WTC11 (cell line): ENCODE results near the gene MICAL2. TPM values are rescaled to one million over a fixed set of nuclear protein-coding genes. Genes with fewer than 3 reads are reported as not detected.

Source experiments
- ATAC-seq: fragments of 200-7000 bp; cut with Tn5 transposase; 2 replicates; pipeline ENCODE4 v1.10.0; 2021; ENCODE audit warnings: mild to moderate bottlenecking, moderate library complexity
- CTCF ChIA-PET: fragments of 300-600 bp; sonication (Branson Sonifier 250); formaldehyde crosslinking; loops from one replicate; lab custom pipeline; 2021; ENCODE audit warnings: antibody characterized with exemption; lab: Charles Lee
- POLR2A ChIA-PET: fragments of 350-600 bp; sonication (Branson Sonifier 250); formaldehyde crosslinking; loops from one replicate; lab custom pipeline; 2021; ENCODE audit warnings: antibody characterized with exemption; lab: Charles Lee
- DNase-seq: peaks from one replicate; pipeline ENCODE4 v3.0.0; 2021; ENCODE audit warnings: low spot score
- H3K27ac Mint-ChIP-seq: 2 replicates; pipeline ENCODE4 v1.8.0; 2021; ENCODE audit warnings: mixed read lengths
- H3K27me3 Mint-ChIP-seq: 2 replicates; pipeline ENCODE4 v1.8.0; 2021; ENCODE audit warnings: low read depth, mild to moderate bottlenecking, moderate library complexity, mixed read lengths
- H3K36me3 Mint-ChIP-seq: 2 replicates; pipeline ENCODE4 v1.8.0; 2021; ENCODE audit warnings: mixed read lengths
- H3K4me1 Mint-ChIP-seq: 2 replicates; pipeline ENCODE4 v1.8.0; 2022; ENCODE audit warnings: mixed read lengths
- H3K4me3 Mint-ChIP-seq: 2 replicates; pipeline ENCODE4 v1.8.0; 2021; ENCODE audit warnings: mild to moderate bottlenecking, moderate library complexity, mixed read lengths
- H3K9me3 Mint-ChIP-seq: 2 replicates; pipeline ENCODE4 v1.8.0; 2021; ENCODE audit warnings: mixed read lengths
- ETV6 ChIP-seq: sonication (generic); formaldehyde crosslinking; IDR thresholded peaks from 2 replicates; pipeline ENCODE4 v1.8.1; 2022; ENCODE audit warnings: mild to moderate bottlenecking, missing genetic modification reagents
- GABPB1 ChIP-seq: sonication (generic); formaldehyde crosslinking; IDR thresholded peaks from 2 replicates; pipeline ENCODE4 v1.8.1; 2023; ENCODE audit warnings: mild to moderate bottlenecking, missing genetic modification reagents
- GRHL2 ChIP-seq: fragments of 250-450 bp; sonication (Bioruptor Pico); IDR thresholded peaks from 2 replicates; pipeline ENCODE4 v1.8.0; 2022; ENCODE audit warnings: mild to moderate bottlenecking, moderate library complexity; ENCODE audit not compliant: insufficient replicate concordance, severe bottlenecking
- GTF2I ChIP-seq: fragments of 250-450 bp; sonication (Bioruptor Pico); conservative IDR thresholded peaks from 2 replicates; pipeline ENCODE4 v1.4.0; 2021; ENCODE audit warnings: mild to moderate bottlenecking
- IRF2 ChIP-seq: sonication (generic); formaldehyde crosslinking; IDR thresholded peaks from 2 replicates; pipeline ENCODE4 v1.8.0; 2022; ENCODE audit warnings: low read depth, missing genetic modification reagents, borderline replicate concordance
- MXD4 ChIP-seq: fragments of 250-450 bp; sonication (Bioruptor Pico); IDR thresholded peaks from 2 replicates; pipeline ENCODE4 v1.8.0; 2021; ENCODE audit warnings: mild to moderate bottlenecking, moderate library complexity, borderline replicate concordance
- NR2C2 ChIP-seq: sonication (generic); formaldehyde crosslinking; IDR thresholded peaks from 2 replicates; pipeline ENCODE4 v1.8.0; 2022; ENCODE audit warnings: mild to moderate bottlenecking, missing genetic modification reagents
- PRRX2 ChIP-seq: fragments of 250-450 bp; sonication (Bioruptor Pico); IDR thresholded peaks from 2 replicates; pipeline ENCODE4 v1.8.0; 2021; ENCODE audit warnings: mild to moderate bottlenecking
- RELA ChIP-seq: sonication (generic); formaldehyde crosslinking; IDR thresholded peaks from 2 replicates; pipeline ENCODE4 v1.8.1; 2022; ENCODE audit warnings: missing genetic modification reagents, mild to moderate bottlenecking, borderline replicate concordance
- SMAD4 ChIP-seq: sonication (generic); formaldehyde crosslinking; IDR thresholded peaks from 2 replicates; pipeline ENCODE4 v1.8.0; 2022; ENCODE audit warnings: mild to moderate bottlenecking, missing genetic modification reagents
- TCF7 ChIP-seq: sonication (generic); formaldehyde crosslinking; IDR thresholded peaks from 2 replicates; pipeline ENCODE4 v1.8.0; 2022; ENCODE audit warnings: mild to moderate bottlenecking, low read depth, missing genetic modification reagents, moderate library complexity
- TP53 ChIP-seq: sonication (generic); formaldehyde crosslinking; IDR thresholded peaks from 2 replicates; pipeline ENCODE4 v1.8.1; 2023; ENCODE audit warnings: mild to moderate bottlenecking, missing genetic modification reagents
- ZBTB21 ChIP-seq: sonication (generic); formaldehyde crosslinking; IDR thresholded peaks from 2 replicates; pipeline ENCODE4 v1.8.1; 2023; ENCODE audit warnings: mild to moderate bottlenecking, missing genetic modification reagents, borderline replicate concordance
- ZBTB43 ChIP-seq: sonication (generic); formaldehyde crosslinking; IDR thresholded peaks from 2 replicates; pipeline ENCODE4 v1.8.1; 2023; ENCODE audit warnings: mild to moderate bottlenecking, missing genetic modification reagents
- ZNF138 ChIP-seq: sonication (generic); formaldehyde crosslinking; conservative IDR thresholded peaks from 2 replicates; pipeline ENCODE4 v1.8.1; 2022; ENCODE audit warnings: mild to moderate bottlenecking, moderate library complexity, missing genetic modification reagents
- ZNF219 ChIP-seq: sonication (generic); formaldehyde crosslinking; IDR thresholded peaks from 2 replicates; pipeline ENCODE4 v1.8.0; 2023; ENCODE audit warnings: missing genetic modification reagents, mild to moderate bottlenecking, borderline replicate concordance
- ZNF263 ChIP-seq: sonication (generic); formaldehyde crosslinking; IDR thresholded peaks from 2 replicates; pipeline ENCODE4 v1.8.1; 2022; ENCODE audit warnings: low read depth, mild to moderate bottlenecking, moderate library complexity, missing genetic modification reagents
- ZNF281 ChIP-seq: sonication (generic); formaldehyde crosslinking; IDR thresholded peaks from 2 replicates; pipeline ENCODE4 v1.8.0; 2023; ENCODE audit warnings: mild to moderate bottlenecking, missing genetic modification reagents
- total RNA-seq: library from RNA; stranded (reverse); gene quantifications from 3 replicates; pipeline ENCODE4 v1.2.3, GENCODE V29; 2021
- TF ChIP-seq, protein P1 (sequence below): sonication (generic); formaldehyde crosslinking; IDR thresholded peaks from 2 replicates; pipeline ENCODE4 v1.8.0; 2023; ENCODE audit warnings: missing genetic modification reagents, mild to moderate bottlenecking, borderline replicate concordance
- TF ChIP-seq, protein P2 (sequence below): sonication (generic); formaldehyde crosslinking; IDR thresholded peaks from 2 replicates; pipeline ENCODE4 v1.8.1; 2022; ENCODE audit warnings: low read depth, mild to moderate bottlenecking, moderate library complexity, missing genetic modification reagents, borderline replicate concordance
- TF ChIP-seq, protein P3 (sequence below): fragments of 250-450 bp; sonication (Bioruptor Pico); IDR thresholded peaks from 2 replicates; pipeline ENCODE4 v1.9.0; 2021; ENCODE audit warnings: mild to moderate bottlenecking
- TF ChIP-seq, protein P4 (sequence below): sonication (generic); formaldehyde crosslinking; IDR thresholded peaks from 2 replicates; pipeline ENCODE4 v1.8.0; 2022; ENCODE audit warnings: mild to moderate bottlenecking, missing genetic modification reagents
- TF ChIP-seq, protein P5 (sequence below): sonication (generic); formaldehyde crosslinking; IDR thresholded peaks from 2 replicates; pipeline ENCODE4 v1.8.1; 2022; ENCODE audit warnings: mild to moderate bottlenecking, missing genetic modification reagents, moderate library complexity, borderline replicate concordance

MICAL2 gene
- total RNA-seq, 1 experiment from 2014 or later = 3.1 TPM

- TF ChIP-seq, protein P1, sequence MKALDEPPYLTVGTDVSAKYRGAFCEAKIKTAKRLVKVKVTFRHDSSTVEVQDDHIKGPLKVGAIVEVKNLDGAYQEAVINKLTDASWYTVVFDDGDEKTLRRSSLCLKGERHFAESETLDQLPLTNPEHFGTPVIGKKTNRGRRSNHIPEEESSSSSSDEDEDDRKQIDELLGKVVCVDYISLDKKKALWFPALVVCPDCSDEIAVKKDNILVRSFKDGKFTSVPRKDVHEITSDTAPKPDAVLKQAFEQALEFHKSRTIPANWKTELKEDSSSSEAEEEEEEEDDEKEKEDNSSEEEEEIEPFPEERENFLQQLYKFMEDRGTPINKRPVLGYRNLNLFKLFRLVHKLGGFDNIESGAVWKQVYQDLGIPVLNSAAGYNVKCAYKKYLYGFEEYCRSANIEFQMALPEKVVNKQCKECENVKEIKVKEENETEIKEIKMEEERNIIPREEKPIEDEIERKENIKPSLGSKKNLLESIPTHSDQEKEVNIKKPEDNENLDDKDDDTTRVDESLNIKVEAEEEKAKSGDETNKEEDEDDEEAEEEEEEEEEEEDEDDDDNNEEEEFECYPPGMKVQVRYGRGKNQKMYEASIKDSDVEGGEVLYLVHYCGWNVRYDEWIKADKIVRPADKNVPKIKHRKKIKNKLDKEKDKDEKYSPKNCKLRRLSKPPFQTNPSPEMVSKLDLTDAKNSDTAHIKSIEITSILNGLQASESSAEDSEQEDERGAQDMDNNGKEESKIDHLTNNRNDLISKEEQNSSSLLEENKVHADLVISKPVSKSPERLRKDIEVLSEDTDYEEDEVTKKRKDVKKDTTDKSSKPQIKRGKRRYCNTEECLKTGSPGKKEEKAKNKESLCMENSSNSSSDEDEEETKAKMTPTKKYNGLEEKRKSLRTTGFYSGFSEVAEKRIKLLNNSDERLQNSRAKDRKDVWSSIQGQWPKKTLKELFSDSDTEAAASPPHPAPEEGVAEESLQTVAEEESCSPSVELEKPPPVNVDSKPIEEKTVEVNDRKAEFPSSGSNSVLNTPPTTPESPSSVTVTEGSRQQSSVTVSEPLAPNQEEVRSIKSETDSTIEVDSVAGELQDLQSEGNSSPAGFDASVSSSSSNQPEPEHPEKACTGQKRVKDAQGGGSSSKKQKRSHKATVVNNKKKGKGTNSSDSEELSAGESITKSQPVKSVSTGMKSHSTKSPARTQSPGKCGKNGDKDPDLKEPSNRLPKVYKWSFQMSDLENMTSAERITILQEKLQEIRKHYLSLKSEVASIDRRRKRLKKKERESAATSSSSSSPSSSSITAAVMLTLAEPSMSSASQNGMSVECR = no peak
- TF ChIP-seq ZBTB21 (no peak), TP53 (no peak), ZNF138 (CRISPR knock-in tag) (no peak), IRF2 (CRISPR knock-in tag) (no peak), NR2C2 (CRISPR knock-in tag) (no peak), TCF7 (CRISPR knock-in tag) (no peak), ZNF219 (no peak), ZBTB43 (CRISPR knock-in tag) (no peak), GABPB1 (CRISPR knock-in tag) (no peak), ZNF263 (CRISPR knock-in tag) (no peak), ETV6 (CRISPR knock-in tag) (no peak), GRHL2 (no peak)
- TF ChIP-seq, protein P2, sequence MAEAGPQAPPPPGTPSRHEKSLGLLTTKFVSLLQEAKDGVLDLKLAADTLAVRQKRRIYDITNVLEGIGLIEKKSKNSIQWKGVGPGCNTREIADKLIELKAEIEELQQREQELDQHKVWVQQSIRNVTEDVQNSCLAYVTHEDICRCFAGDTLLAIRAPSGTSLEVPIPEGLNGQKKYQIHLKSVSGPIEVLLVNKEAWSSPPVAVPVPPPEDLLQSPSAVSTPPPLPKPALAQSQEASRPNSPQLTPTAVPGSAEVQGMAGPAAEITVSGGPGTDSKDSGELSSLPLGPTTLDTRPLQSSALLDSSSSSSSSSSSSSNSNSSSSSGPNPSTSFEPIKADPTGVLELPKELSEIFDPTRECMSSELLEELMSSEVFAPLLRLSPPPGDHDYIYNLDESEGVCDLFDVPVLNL (CRISPR knock-in tag) = no peak
- TF ChIP-seq, all 79 proteins: peak for 0
Observed at GRCh38 chr11:12125609-12126149, 15.3 kb downstream of the MICAL2 start (continued).

DNA sequence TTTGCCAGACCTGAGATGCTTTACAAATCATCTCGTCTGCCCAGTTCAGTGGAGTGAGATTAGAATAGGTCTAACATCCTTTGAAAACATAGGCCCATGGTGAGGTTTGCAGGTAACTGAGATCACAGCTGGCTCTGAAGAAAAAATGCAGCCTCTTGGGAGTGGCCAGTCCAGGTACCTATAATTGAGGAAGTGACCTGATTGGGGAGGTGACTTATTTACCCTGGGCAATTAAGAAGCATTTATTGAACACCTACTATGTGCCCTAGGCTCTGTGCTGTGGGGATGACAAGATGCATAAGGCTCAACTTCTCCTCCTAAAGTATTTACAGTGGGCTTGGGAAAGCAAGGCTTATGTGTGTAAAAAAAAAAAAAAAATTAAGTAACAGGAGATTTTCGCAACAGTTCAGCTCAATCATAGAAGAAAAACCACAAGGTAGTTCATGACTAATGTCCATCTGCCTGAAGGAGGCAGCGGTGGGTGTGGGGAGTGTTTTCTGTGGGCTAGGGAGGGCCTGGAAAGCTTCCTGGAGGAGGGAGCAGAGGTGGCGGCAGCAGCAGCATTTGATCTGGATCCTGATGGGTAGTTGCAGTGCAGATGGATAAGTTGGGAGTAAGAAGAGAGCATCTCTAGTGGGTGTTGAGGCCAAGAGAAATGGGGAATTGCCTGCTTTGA lies 16.1 kb downstream of the MICAL2 start:
- no peaks in the 10 kb centered on the region for H3K9me3 Mint-ChIP-seq
- POLR2A ChIA-PET = interaction anchor here (0.6 to 0.7 kb wide), 2 partner anchors 25 to 156 kb away, joined by 3 to 4 read pairs; no protein-coding TSS in a partner anchor
- TF ChIP-seq, protein P3, sequence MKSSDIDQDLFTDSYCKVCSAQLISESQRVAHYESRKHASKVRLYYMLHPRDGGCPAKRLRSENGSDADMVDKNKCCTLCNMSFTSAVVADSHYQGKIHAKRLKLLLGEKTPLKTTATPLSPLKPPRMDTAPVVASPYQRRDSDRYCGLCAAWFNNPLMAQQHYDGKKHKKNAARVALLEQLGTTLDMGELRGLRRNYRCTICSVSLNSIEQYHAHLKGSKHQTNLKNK = no peak
- TF ChIP-seq TP53 (no peak), MXD4 (CRISPR knock-in tag) (no peak), PRRX2 (CRISPR knock-in tag) (no peak), RELA (CRISPR knock-in tag) (no peak), GTF2I (CRISPR knock-in tag) (no peak), SMAD4 (CRISPR knock-in tag) (no peak), GRHL2 (no peak), ZNF281 (CRISPR knock-in tag) (no peak)
- TF ChIP-seq, protein P4, sequence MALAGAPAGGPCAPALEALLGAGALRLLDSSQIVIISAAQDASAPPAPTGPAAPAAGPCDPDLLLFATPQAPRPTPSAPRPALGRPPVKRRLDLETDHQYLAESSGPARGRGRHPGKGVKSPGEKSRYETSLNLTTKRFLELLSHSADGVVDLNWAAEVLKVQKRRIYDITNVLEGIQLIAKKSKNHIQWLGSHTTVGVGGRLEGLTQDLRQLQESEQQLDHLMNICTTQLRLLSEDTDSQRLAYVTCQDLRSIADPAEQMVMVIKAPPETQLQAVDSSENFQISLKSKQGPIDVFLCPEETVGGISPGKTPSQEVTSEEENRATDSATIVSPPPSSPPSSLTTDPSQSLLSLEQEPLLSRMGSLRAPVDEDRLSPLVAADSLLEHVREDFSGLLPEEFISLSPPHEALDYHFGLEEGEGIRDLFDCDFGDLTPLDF (CRISPR knock-in tag) = no peak
- TF ChIP-seq, protein P5, sequence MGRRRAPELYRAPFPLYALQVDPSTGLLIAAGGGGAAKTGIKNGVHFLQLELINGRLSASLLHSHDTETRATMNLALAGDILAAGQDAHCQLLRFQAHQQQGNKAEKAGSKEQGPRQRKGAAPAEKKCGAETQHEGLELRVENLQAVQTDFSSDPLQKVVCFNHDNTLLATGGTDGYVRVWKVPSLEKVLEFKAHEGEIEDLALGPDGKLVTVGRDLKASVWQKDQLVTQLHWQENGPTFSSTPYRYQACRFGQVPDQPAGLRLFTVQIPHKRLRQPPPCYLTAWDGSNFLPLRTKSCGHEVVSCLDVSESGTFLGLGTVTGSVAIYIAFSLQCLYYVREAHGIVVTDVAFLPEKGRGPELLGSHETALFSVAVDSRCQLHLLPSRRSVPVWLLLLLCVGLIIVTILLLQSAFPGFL = no peak

More for the DNA sequence above, 16.1 kb downstream of the MICAL2 start:
- Mint-ChIP-seq H3K36me3 (no peaks in the 10 kb centered on the region), H3K4me1 (peaks cover 4% of the 10 kb centered on the region), H3K27me3 (peaks cover 12% of the 10 kb centered on the region; the same call in 1 of the 2 replicates), H3K27ac (no peak overlapping the region), H3K4me3 (no peak overlapping the region)
- ATAC-seq = no peak
- CTCF ChIA-PET = interaction anchor here (0.6 to 1.1 kb wide), 4 partner anchors 27 to 160 kb away, joined by 3 read pairs; no protein-coding TSS in a partner anchor
- no peak for DNase-seq
